HS-27A (cell line): ENCODE measurements around the gene CDSN.

Experiments used
- DNase-seq: peaks from one replicate; pipeline ENCODE4 v3.0.0-alpha.2; 2012; ENCODE audit warnings: low read depth, missing footprints

CDSN gene

DNA sequence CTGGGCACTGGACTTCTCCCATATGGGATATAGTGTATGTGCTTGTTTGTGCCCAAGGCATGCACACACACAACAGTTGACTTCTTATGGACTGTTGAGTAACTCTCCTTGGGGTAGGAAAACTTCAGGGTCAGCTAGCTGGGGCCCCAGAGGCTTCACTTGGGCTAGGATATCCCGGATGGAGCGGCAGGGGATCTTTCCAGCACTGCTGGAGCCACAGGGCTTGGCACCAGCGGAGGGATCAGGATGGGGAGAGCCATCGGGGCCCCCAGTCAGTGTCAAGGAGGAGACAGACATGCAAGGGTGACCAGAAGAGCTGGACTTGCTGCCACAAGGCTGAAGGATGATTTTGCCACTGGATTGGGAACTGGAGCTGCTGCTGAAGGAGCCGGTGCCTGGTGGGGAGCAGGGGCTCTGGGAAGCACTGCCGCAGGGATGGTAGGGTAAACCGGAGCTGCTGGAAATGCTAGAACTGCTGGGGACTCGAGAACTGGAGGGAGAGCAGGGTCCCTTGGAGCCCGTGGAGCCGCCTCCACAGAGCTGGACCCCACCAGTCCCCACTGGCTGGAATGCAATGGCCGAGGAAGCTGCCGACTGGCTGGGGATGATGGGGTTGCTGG, 4.2 kb downstream of the CDSN start:
- no peak for DNase-seq

DNA sequence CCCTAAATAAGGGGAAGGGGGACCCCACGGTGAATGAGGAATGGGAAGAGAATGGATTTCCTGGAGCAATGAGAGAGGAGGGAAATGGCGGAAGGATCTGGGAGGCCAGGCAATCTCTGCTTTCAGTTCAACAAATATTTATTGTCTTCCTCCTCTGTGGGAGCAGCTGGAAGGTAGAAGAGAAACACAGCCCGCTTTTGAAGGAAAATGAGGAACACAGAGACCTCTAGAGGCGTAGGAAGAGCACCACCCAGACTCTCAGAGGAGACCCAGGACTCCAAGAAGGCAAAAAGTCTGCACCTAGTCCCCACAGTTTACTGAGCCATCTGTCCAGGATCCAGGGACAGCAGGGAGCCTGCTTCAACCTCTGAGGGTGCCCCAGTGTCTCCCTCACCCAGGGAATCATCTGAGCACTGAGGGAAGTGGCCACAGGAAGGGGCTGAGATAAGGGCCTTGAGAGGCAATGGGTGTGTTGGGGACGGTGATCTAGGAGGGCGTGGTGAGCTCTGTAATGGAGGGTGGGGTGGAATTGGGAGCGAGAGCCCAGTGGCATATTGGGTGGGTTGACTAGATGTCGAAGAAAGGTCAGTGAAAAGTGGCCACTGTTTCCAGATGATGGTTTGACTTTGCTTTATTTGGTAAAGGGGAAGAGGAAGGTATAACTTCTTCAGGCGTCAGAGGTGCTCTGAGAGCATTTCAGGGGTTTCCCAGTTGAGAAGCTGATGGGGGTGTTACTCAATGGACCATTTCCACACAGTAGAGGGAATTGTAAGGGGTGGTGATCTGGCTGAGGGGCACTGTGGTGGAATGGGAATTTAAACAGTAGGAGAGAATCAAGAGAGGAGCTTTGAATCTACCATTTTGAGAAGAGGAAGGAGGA, 5.0 kb downstream of the CDSN start:
- peak; percentile 53 for DNase-seq

DNA sequence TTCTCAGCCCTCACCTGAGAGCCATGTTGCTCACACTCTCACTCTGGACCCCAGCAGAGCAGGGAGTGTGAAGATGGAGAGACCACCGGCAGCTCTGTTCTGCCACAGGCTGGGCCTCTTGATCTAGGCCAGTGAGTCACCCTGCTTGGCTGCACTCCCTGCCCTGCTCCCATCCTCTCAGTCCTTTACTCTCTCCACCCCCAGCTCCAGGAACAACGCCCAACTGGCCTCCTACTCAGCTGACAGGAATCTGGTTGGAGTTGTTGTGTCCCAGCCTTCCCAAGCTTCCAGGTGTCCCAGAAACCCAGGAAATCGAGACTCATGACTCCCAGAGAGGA, 5.7 kb downstream of the CDSN start, which contains the start of gene PSORS1C1:
PSORS1C1 (plus strand) TSS at position 260 of the 338 bp plus-strand sequence. CDS start 14,833 bp downstream, outside the sequence.
- DNase-seq = peak; percentile 92

DNA sequence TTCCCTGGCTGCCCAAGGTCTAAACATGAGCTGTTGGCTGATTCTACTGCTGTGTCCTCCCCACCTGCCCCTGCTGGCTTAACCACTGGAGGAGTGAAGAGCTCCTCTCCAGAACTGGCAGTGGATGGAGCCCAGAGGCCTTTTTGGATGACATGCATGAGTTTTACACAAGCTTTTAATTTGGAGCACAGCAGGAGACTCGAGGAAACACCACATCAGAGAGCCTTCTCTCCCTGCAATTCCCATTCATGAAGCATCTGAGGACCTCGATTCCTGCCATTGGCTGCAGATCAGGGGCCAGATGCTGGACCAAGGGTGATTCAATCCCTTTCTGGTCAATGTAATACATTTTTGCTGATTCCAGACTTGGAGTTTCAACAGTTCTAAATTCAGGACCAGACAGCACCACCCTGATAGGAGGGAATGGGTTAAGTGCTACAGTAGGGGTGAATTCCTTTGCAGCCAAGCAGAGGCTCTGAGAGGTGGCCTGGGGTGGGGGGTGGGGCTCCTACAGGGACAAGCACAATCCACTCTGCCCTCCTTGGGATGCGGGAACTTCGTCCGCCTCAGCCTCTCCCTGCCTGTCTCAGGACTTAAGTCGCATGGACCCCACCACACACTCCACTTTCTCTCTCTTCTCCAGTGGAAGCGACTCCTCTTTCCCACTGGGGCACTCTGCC, 6.2 kb downstream of the CDSN start:
- DNase-seq = no peak

DNA sequence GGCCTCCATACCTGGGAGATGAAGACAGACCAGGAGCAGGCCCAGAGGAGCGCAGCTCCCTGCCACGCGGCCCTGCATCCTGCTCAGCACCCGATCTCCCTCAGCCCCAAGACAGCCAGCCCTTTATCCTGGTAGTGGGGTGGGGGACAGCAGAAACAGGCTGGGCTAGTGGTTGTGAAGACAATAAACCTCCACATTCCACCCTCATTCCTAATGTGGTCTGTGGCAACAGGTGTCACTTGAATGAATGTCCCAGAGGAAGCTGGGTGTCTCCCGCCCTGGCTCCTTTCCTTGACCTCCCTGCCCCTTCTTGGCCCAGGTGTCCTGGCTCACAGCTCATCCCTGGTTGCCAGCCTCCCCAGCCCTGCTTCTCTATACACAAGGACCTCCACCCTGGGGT, 7.8 kb downstream of the CDSN start, which contains the start of gene C6orf15:
C6orf15 (minus strand) TSS at position 98 of the 400 bp plus-strand sequence; CDS start at position 78, 20 bp downstream.
- DNase-seq = no peak

DNA sequence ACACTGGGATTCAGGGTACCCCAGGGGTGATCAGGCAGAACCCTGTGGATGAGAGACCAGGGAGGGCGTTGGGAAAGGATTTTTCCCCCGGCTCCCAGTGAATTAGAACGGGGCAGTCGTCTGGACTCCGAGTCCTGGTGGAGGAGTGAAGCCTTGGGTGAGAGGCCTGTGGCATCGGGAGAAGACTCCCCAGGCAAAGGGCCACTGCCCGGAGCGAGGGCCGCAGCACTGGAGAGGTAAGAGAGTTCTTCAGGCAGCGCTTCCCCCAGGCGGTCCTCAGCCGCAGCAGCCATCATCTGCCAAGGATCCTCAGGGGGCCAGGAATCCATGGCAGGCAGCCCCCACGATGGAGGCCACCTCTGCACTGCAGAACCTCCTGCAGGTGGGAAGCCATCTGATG, 8.5 kb downstream of the CDSN start:
- DNase-seq = no peak

DNA sequence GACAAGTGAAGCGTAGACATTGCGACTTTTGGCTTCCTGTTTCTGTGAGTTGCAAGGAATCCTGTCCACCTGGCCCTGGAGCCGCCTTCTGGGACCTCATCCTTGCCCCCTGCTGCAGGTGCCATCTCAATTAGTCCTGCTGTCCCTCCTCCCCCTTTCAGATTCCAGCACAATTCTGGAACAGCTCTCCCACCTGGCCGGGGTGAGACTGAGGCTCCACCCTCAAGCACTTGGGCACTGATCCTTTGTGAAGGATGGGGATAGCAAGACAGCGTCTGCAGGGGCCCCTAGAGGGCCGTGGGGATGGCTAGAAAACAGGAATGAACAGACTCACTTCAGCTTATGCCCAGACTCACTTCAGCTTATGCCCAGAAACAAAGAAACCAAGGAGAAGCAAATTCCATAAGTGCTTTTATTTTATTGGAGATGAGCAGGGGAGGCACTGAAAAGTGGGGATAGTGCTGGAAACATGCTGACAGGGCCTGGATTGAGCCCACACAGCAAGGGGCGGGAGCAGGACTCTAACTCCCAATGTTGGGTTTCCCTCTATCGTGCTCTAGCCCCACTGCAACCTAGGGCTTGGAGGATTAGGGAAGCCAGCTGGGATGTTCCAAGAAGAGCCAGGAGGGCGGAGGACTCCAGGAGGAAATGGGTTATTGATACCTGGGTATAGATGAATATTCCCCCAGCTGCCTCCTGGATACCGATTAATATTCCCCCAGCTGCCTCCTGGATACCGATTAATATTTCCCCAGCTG, 9.2 kb downstream of the CDSN start:
- no peak for DNase-seq

DNA sequence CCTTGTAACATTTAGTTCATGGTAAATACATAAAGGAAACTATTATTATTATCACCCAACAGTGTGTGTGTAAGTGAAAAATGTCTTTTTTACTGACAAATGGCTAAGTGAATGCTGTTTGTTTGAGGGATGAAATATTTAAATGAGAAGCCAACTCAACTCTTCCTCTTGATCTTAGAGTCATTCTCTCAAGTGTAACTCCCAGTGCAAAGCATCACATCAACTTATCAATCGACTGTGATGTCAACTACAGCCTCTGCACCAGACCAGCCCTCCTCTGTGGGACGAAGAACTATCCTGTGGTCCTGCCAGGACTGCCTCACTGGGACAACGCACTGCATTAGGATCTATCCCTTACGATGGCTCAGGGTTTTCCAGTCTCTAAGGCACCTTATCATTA, 13.2 kb downstream of the CDSN start:
- no peak for DNase-seq

DNA sequence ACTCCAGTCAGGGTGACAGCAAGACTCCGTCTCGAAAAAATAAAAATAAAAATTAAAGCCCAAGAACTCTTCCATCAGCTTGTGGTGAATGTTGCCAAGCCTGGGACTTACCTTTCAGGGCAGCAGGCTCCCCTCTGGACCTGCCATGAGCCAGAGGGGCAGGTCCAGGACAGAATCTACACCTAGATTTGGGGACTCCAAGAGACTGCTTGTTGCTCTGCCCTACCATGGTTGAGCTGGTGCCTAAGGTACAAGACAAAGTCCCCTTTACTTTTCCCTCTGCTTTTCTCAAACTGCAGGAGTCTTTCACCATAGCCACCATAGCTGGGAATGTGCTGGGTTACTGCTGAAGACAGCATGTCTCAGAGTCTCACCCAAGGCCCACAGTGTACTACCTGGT, 17.1 kb downstream of the CDSN start:
- no peak for DNase-seq

DNA sequence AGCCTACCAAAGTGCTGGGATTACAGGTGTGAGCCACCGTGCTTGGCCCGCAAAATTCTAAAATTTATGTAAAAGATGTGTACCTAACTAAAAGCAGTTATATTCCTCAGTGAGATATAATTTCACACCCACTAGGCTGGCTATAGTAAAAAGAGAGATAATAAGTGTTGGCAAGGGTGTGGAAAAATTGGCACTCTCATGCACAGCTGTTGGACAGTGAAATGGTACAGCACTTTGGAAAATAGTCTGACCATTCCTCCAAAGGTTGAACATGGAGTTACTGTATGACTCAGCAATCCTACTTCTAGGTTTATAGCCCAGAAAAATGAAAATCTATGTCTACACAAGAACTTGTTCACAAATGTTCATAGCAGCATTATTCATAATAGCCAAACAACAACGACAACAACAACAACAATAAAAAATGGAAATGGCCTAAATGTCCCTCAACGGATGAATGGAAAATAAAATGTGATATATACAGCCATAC, 21.8 kb downstream of the CDSN start:
- DNase-seq = no peak

DNA sequence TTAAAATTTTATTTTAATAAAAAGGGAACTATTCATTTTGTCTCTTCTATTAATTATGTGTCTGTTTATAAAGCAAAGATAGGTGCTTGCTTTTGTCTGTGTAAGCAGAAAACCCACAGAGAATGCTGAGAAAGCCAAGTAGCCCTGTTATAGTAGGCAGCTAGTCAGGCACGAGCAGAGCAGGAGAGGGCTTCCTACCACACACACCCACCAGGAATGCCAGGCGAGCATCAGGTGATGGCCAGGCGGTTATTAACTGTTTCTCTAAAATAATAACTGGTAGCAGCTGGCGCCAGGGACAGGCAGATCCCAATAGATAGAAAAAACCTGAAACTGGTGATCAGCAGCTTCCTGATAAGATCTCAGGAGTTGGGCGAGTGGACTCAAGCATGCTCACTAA, 23.6 kb downstream of the CDSN start:
- DNase-seq = no peak

DNA sequence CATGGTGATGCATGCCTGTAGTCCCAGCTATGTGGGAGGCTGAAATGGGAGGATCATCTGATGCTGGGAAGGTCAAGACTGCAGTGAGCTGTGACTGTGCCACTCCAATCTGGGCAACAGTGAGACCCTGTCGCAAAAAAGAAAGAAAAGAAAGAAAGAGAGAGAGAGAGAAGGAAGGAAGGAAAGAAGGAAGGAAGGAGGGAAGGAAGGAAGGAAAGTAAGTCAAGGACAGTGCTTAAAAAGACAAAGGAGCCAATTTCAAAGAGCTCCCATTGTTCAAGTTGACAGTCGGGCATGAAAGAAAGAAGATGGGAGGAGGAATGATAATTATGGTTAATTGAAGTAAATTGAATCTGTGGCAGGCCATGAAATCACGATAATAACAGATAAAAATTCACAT, 24.0 kb downstream of the CDSN start:
- DNase-seq = no peak

DNA sequence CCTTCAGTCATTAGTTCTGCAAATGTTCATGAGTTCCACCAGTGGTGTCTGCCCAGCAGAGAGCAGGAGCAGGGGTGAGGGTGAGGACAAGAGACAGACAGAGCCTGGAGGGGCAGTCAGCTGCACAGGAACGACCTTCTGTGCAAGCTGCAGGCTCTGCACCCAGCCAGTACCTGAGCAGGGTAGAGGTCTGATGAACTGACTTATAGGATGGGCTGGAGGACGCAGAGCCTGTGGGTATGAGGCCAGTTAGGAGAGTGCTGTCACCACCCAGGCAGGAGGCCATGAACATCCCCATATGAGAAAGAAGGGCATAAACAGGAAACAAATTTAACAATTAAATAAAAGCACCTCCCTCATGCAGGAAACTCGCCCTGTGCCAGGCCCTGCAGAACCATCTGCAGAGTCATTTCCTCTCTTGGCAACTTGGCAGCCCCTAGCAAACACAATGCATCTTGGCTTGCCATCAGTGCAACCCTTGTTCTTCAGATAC, 25.8 kb downstream of the CDSN start:
- no peak for DNase-seq

DNA sequence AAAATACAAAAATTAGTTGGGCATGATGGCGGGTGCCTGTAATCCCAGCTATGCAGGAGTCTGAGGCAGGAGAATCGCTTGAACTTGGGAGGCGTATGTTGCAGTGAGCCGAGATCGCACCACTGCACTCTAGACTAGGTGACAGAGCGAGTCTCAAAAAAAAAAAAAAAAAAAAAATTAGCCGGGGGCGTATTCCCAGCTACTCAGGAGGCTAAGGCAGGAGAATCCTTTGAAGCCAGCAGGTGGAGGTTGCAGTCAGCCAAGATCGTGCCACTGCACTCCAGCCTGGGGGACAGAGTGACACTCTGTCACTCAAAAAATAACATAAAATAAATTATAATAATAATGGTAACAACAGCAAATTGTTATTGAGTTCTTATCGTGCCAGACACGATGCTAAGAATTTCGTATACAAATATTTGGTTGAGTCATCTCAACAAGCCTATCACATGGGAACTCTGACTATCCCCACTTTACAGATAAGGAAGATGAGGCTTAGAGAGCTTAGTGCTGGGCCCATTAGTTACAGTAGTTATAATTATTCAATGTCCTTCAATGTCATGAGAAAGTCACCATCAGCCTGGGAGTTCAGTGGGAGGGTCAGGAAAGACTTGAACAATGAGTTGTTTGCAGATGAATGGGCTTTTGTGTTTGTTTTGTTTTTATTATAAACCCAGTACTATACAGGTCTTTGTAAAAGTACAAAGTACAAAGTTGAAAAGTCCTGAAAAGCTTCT, 27.3 kb downstream of the CDSN start:
- DNase-seq = no peak

DNA sequence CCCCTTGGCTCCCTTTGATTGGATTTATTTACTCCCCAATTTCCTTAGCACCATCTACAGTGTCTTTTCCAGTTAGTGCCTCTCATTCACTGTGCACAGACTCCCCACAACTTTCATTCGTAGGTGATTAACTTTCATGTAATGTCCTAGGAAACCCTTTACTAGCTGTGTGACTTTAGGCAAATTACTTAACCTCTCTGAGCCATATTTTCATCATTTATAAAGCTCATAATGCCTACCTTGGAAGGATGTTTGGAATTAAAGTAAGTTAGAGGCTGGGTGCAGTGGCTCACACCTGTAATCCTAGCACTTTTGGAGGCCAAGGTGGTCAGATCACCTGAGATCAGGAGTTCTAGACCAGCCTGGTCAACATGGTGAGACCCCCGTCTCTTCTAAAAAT, 28.0 kb downstream of the CDSN start:
- no peak for DNase-seq

DNA sequence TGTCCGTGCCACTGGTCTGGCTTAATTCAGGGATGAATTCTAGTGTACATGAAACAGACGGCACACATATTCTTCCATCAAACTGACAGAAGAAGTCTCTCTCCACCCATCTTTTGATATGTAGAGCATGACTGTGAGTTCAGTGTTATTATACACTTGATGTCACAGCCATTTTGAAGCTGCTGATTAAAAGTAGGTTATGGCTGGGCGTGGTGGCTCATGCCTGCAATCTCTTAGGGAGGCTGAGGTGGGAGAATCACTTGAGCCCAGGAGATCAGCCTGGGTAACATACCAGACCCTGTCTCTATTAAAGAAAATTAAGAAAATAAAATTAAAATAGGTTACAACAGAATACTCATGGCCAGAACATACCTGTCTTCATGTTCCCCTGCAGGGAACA, 28.6 kb downstream of the CDSN start:
- no peak for DNase-seq

DNA sequence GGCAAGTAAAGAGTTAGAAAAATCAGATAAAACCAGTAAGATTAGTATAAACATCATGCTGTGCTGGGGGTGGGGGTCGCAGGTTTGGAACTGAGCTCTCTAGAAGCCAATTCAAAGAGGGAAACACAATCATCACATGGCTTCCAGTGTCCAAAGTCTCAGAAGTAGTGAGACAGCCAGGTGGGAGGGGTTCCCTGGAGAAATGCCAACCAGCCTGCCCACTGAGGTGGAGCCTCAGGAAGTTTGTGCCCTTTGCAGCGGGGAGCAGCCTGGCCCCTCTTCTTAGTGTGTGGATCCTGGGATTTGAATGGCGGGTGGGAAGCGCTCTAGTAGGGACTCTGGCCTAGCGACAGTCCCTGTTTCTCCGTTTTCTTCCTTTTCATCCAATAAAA, 29.3 kb downstream of the CDSN start:
- DNase-seq = no peak

DNA sequence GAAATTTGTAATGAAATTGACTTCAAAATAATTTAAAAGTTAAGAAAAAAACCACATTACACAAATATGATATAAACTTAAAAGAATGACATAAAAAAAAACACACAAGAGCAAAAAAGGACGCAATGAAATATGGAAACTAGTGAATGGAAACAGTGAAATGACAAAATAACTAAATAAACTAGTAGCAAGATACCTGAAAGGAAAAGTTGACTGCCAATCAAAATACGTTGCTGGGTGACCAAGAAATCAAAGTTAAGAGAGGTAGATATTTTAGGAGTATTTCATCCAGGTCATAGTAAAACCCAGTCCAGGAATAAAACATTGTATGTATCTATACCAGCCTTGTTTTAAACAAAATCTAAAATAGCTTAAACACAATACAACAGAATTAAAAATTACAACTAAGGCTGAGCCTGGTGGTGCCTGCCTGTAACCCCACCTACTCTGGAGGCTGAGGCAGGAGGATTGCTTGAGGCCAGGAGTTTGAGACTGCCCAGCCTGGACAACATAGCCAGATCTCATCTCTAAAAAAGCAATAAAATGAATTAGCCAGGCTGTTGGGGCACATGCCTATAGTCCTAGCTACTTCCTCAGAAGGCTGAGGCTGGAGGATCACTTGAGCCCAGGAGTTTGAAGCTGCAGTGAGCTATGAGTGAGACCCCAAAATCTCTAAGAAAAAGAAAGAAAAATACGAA, 29.8 kb downstream of the CDSN start:
- no peak for DNase-seq

DNA sequence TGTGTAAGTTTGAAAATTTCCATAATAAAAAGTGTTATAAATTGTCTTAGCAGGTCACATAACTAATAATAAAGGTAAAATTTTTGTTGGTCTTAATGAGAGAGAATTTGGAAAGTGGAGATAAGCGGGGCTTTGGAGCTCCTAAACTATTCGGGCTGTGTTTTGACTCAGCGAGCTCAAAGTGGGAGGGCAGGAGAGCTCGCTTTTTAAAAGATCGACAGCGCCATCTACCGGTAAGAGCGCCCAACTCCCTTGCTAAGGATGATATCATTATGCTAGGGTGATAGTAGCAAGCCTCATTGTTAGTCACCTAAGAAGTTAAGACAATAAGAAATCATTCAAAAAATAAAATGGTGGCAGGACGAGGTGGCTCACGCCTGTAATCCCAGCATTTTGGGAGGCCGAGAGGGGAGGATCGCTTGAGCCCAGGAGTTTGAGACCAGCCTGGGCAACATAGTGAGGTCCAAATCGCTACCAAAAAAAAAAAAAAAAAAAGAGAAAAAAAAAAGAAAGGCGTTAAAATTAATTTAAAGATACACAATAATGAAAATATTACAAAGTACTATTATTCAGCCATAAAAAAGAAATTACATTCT, 32.7 kb downstream of the CDSN start:
- peak; percentile 84 for DNase-seq

DNA sequence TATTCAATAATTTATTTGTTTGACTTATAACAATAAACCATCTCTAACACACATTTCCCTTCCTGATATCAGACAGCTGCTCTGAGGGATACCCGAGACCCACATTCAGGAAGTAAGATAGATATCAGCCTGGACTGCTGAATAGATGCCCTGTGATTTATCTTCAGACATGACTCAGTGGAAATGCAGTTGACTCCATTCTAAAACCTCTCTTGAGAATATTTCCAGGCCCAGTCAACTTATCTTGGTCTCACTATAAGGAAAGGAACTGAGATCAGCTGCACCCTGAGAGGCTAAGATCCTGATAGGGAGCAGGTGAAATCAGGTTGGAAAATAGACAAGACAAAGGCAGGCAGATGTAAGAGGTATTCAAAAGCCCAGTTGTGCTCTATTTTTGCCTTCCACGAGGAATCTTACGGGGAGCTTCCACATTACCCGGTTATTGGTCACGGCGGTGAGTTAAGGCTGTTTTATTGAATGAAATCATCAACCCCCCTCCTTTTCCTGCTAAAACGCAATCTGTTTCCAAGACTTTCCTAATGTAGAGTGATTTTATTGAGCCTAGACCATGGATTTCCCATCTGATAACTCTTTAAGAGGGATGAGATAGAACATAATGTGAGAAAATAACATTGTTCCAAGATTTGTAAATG, 33.3 kb downstream of the CDSN start:
- DNase-seq = peak; percentile 86
